ENCODE results near the gene ABHD16A.

GRCh38 chr6:31723980-31724691 lies 21.0 kb upstream of the ABHD16A start:
- TF ChIP-seq MXD1 (CRISPR knock-in tag; IDR thresholded peaks at IDR 0.05) (no peak), ATF3 (CRISPR knock-in tag; IDR thresholded peaks at IDR 0.05) (no peak), GABPA (IDR thresholded peaks at IDR 0.05; ENCODE audit: low read depth, low read length) (no peak), GABPA (CRISPR knock-in tag; IDR thresholded peaks at IDR 0.05; ENCODE audit: low read depth) (no peak), ZBTB44 (CRISPR knock-in tag; IDR thresholded peaks at IDR 0.05) (no peak), TEAD2 (CRISPR knock-in tag; IDR thresholded peaks at IDR 0.05) (no peak), NPAS2 (CRISPR knock-in tag; IDR thresholded peaks at IDR 0.05; ENCODE audit: borderline replicate concordance) (no peak), NBN (conservative IDR thresholded peaks at IDR 0.05) (no peak), NR3C1 (CRISPR knock-in tag; IDR thresholded peaks at IDR 0.05) (no peak), POLR2A (IDR thresholded peaks at IDR 0.05; ENCODE audit: insufficient read depth in 1 of 2, low read depth in 2 of 2, low read length in 2 of 2) (no peak), FOXK2 (IDR thresholded peaks at IDR 0.05) (no peak), ZNF263 (CRISPR knock-in tag; IDR thresholded peaks at IDR 0.05) (no peak), ZNF839 (CRISPR knock-in tag; IDR thresholded peaks at IDR 0.05; ENCODE audit: borderline replicate concordance) (no peak)
